ENCODE data around the gene CT45A8. TPM values are rescaled to one million over a fixed set of nuclear protein-coding genes. Genes with fewer than 3 reads are reported as not detected.
"Not testable (repeated sequence)": the region's sequence is repeated elsewhere in the genome, so short reads cannot be mapped to it uniquely, and the experiment has no call there.

The CT45A8 gene
- total and polyA plus RNA-seq, 3 experiments from 2014 or later: not detected

- H3K27me3 Mint-ChIP-seq; POLR2A ChIA-PET; H3K4me1 ChIP-seq (ENCODE audit: insufficient read depth, low read length); H3K36me3 ChIP-seq (ENCODE audit: insufficient read depth, low read length); H3K27me3 ChIP-seq (ENCODE audit: insufficient read depth, low read length, poor library complexity, severe bottlenecking); CTCF ChIA-PET; H3K27ac Mint-ChIP-seq; H3K9me3 ChIP-seq (ENCODE audit: low read length); H3K4me1 Mint-ChIP-seq; H3K27ac ChIP-seq (ENCODE audit: low read depth, low read length); DNase-seq; H3K4me3 ChIP-seq (ENCODE audit: low read length); H3K9me3 Mint-ChIP-seq; H3K4me3 Mint-ChIP-seq; H3K36me3 Mint-ChIP-seq: not testable (repeated sequence)
Measured at GRCh38 chrX:135819912-135820311, 34.4 kb downstream of the CT45A8 start, which contains the start of gene CT45A2. TSS of gene CT45A2 (minus strand) at chrX:135820012. CDS start at chrX:135816265, 3,747 bp downstream.

- H3K27ac Mint-ChIP-seq; CTCF ChIA-PET; H3K4me3 Mint-ChIP-seq; H3K27me3 Mint-ChIP-seq; H3K27me3 ChIP-seq (ENCODE audit: insufficient read depth, low read length, poor library complexity, severe bottlenecking); H3K9me3 ChIP-seq (ENCODE audit: low read length); DNase-seq; H3K4me1 Mint-ChIP-seq; H3K9me3 Mint-ChIP-seq; H3K27ac ChIP-seq (ENCODE audit: low read depth, low read length); H3K36me3 Mint-ChIP-seq; POLR2A ChIA-PET; H3K36me3 ChIP-seq (ENCODE audit: insufficient read depth, low read length); H3K4me3 ChIP-seq (ENCODE audit: low read length); H3K4me1 ChIP-seq (ENCODE audit: insufficient read depth, low read length): not testable (repeated sequence)
Measured at GRCh38 chrX:135802687-135803086, 51.7 kb downstream of the CT45A8 start, which contains the start of gene CT45A6. TSS of gene CT45A6 (minus strand) at chrX:135802787. CDS start at chrX:135798993, 3,794 bp downstream.

Other genes with a start within 250 kb of the CT45A8 start
- not detected for gene CT45A1, start 140.9 kb downstream of the CT45A8 start, total RNA-seq
- not detected for gene CT45A1, start 140.9 kb downstream of the CT45A8 start, polyA plus RNA-seq
- gene CT45A3, start 86.3 kb downstream of the CT45A8 start, total RNA-seq: not detected
- not detected for gene CT45A3, start 86.3 kb downstream of the CT45A8 start, polyA plus RNA-seq
- not detected for gene CT45A5, start 69.0 kb downstream of the CT45A8 start, total RNA-seq
- not detected for gene CT45A5, start 69.0 kb downstream of the CT45A8 start, polyA plus RNA-seq
- gene CT45A6, start 51.8 kb downstream of the CT45A8 start, total RNA-seq: not detected
- gene CT45A6, start 51.8 kb downstream of the CT45A8 start, polyA plus RNA-seq: not detected
- not detected for gene CT45A2, start 34.5 kb downstream of the CT45A8 start, total RNA-seq
- not detected for gene CT45A2, start 34.5 kb downstream of the CT45A8 start, polyA plus RNA-seq
- not detected for gene CT45A7, start 17.3 kb downstream of the CT45A8 start, total RNA-seq
- not detected for gene CT45A7, start 17.3 kb downstream of the CT45A8 start, polyA plus RNA-seq
- gene CT45A9, start 17.3 kb upstream of the CT45A8 start, total RNA-seq: not detected
- gene CT45A9, start 17.3 kb upstream of the CT45A8 start, polyA plus RNA-seq: not detected
- not detected for gene CT45A10, start 38.9 kb upstream of the CT45A8 start, total RNA-seq
- not detected for gene CT45A10, start 38.9 kb upstream of the CT45A8 start, polyA plus RNA-seq
- gene SAGE1, start 39.2 kb upstream of the CT45A8 start, total RNA-seq: not detected
- gene SAGE1, start 39.2 kb upstream of the CT45A8 start, polyA plus RNA-seq: not detected
- gene MMGT1, start 119.5 kb upstream of the CT45A8 start, total RNA-seq: 10 to 100 TPM; 27.6 to 28.4 TPM
- 8.2 TPM for gene MMGT1, start 119.5 kb upstream of the CT45A8 start, polyA plus RNA-seq
- gene SLC9A6, start 130.9 kb upstream of the CT45A8 start, total RNA-seq: 10 to 100 TPM; 14.9 to 16.2 TPM
- 18.0 TPM for gene SLC9A6, start 130.9 kb upstream of the CT45A8 start, polyA plus RNA-seq